GM19324 (cell line): ENCODE measurements around the gene CREB5.

ENCODE experiments used
- ATAC-seq: cut with Tn5 transposase; IDR thresholded peaks from one replicate; pipeline ENCODE4 v1.9.1; 2021; ENCODE audit warnings: mild to moderate bottlenecking, moderate library complexity; ENCODE audit not compliant: unreplicated experiment, low FRiP score

CREB5 gene

GRCh38 chr7:28473571-28474281 is 61.4 kb downstream of the CREB5 start:
- ATAC-seq, result no peak

GRCh38 chr7:28474282-28474638 is 61.9 kb downstream of the CREB5 start:
- ATAC-seq, result no peak

- ATAC-seq, result no peak
Observed at GRCh38 chr7:28474640-28475039, 62.3 kb downstream of the CREB5 start.

- ATAC-seq, result no peak
Observed at GRCh38 chr7:28477041-28477442, 64.7 kb downstream of the CREB5 start.

- ATAC-seq, result no peak
Observed at GRCh38 chr7:28478656-28479055, 66.3 kb downstream of the CREB5 start.

GRCh38 chr7:28479507-28479947 is 67.2 kb downstream of the CREB5 start:
- no peak for ATAC-seq

- ATAC-seq, result no peak
Observed at GRCh38 chr7:28480595-28480994, 68.3 kb downstream of the CREB5 start.

- ATAC-seq, result peak; percentile 43
Observed at GRCh38 chr7:28481091-28481926, 69.0 kb downstream of the CREB5 start.

GRCh38 chr7:28483112-28483511 is 70.8 kb downstream of the CREB5 start:
- no peak for ATAC-seq

- ATAC-seq, result no peak
Observed at GRCh38 chr7:28483908-28484605, 71.7 kb downstream of the CREB5 start.

- no peak for ATAC-seq
Observed at GRCh38 chr7:28484606-28484935, 72.3 kb downstream of the CREB5 start.

- ATAC-seq, result no peak
Observed at GRCh38 chr7:28487487-28487886, 75.2 kb downstream of the CREB5 start.

GRCh38 chr7:28488061-28488791 is 75.9 kb downstream of the CREB5 start:
- no peak for ATAC-seq

GRCh38 chr7:28490831-28491230 is 78.5 kb downstream of the CREB5 start:
- no peak for ATAC-seq

GRCh38 chr7:28493477-28493876 is 81.2 kb downstream of the CREB5 start:
- ATAC-seq, result no peak

GRCh38 chr7:28497009-28497408 is 84.7 kb downstream of the CREB5 start:
- no peak for ATAC-seq

GRCh38 chr7:28498636-28499035 is 86.3 kb downstream of the CREB5 start:
- ATAC-seq, result no peak

- ATAC-seq, result no peak
Observed at GRCh38 chr7:28500138-28500537, 87.8 kb downstream of the CREB5 start.

GRCh38 chr7:28502408-28502807 is 90.1 kb downstream of the CREB5 start:
- no peak for ATAC-seq

GRCh38 chr7:28503396-28503795 is 91.1 kb downstream of the CREB5 start:
- no peak for ATAC-seq

- ATAC-seq, result no peak
Observed at GRCh38 chr7:28505014-28505413, 92.7 kb downstream of the CREB5 start.
